Smooth muscle cell (in vitro differentiated cells): ENCODE data around the gene AOX1. TPM values are rescaled to one million over a fixed set of nuclear protein-coding genes. Genes with fewer than 3 reads are reported as not detected.
A peak's percentile ranks its signal among the peaks of the same experiment; 100 is the strongest.

Experiments used
- DNase-seq: peaks from one replicate; lab custom pipeline; 2025; ENCODE audit not compliant: unreplicated experiment; lab: John Stamatoyannopoulos, UW
- H2AFZ ChIP-seq: fragments of 200-600 bp; sonication (generic); 2 replicates; pipeline ENCODE4 v1.6.0; 2016; ENCODE audit warnings: antibody characterized with exemption, low read depth, mild to moderate bottlenecking
- H3F3A ChIP-seq: fragments of 200-600 bp; sonication (generic); 2 replicates; pipeline ENCODE4 v1.6.0; 2017; ENCODE audit warnings: antibody characterized with exemption, low read depth
- H3K27ac ChIP-seq: fragments of 200-600 bp; sonication (generic); 2 replicates; pipeline ENCODE4 v1.5.1; 2016; ENCODE audit warnings: low read depth, mild to moderate bottlenecking
- H3K27me3 ChIP-seq: fragments of 200-600 bp; sonication (generic); 2 replicates; pipeline ENCODE4 v1.6.1; 2016; ENCODE audit warnings: low read depth, mild to moderate bottlenecking
- H3K36me3 ChIP-seq: fragments of 200-600 bp; sonication (generic); 2 replicates; pipeline ENCODE4 v1.5.1; 2016; ENCODE audit warnings: low read depth
- H3K4me1 ChIP-seq: fragments of 200-600 bp; sonication (generic); 2 replicates; pipeline ENCODE4 v1.5.1; 2016; ENCODE audit warnings: low read depth
- H3K4me2 ChIP-seq: fragments of 200-600 bp; sonication (generic); 2 replicates; pipeline ENCODE4 v1.6.0; 2016; ENCODE audit warnings: mild to moderate bottlenecking
- H3K4me3 ChIP-seq: fragments of 200-600 bp; sonication (generic); 2 replicates; pipeline ENCODE4 v1.5.1; 2016; ENCODE audit warnings: mild to moderate bottlenecking
- H3K79me2 ChIP-seq: fragments of 200-600 bp; sonication (generic); 2 replicates; pipeline ENCODE4 v1.6.0; 2016; ENCODE audit warnings: low read depth, mild to moderate bottlenecking
- H3K9ac ChIP-seq: fragments of 200-600 bp; sonication (generic); 2 replicates; pipeline ENCODE4 v1.6.0; 2016; ENCODE audit warnings: low read depth
- H3K9me3 ChIP-seq: fragments of 200-600 bp; sonication (generic); replicated peaks from 2 replicates; pipeline ENCODE4 v1.5.1; 2016; ENCODE audit warnings: low read depth
- H4K20me1 ChIP-seq: fragments of 200-600 bp; sonication (generic); 2 replicates; pipeline ENCODE4 v1.6.0; 2016; ENCODE audit warnings: low read depth
- CTCF ChIP-seq: fragments of 200-600 bp; sonication (generic); IDR thresholded peaks from 2 replicates; pipeline ENCODE4 v1.5.1; 2017; ENCODE audit warnings: borderline replicate concordance, mild to moderate bottlenecking, antibody characterized with exemption; ENCODE audit not compliant: insufficient read depth, poor library complexity, severe bottlenecking
- WGBS: methylation state at CpG from one replicate; pipeline ENCODE4 v1.1.7; 2016; ENCODE audit warnings: low lambda C conversion rate; 5-methylcytosine and 5-hydroxymethylcytosine counted together
- polyA plus RNA-seq: library from polyadenylated mRNA; unstranded; fragments of >200 nt; fragmentation: Nextera tagmentation; extraction: Ambion mirVana; gene quantifications from 2 replicates; pipeline ENCODE4 v1.2.1, GENCODE V29; 2016
- total RNA-seq: library from RNA; depleted of rRNA; stranded (reverse); fragments of >200 nt; gene quantifications from 2 replicates; pipeline ENCODE4 v1.2.3, GENCODE V29; 2014

AOX1 gene
- total and polyA plus RNA-seq, 2 experiments from 2014 or later: 0.18 TPM; not detected in 1

- Histone ChIP-seq H3K27me3 (no peaks in the 10 kb centered on the region), H2AFZ (no peak overlapping the region), H3K79me2 (no peaks in the 10 kb centered on the region), H3K36me3 (no peaks in the 10 kb centered on the region), H3K9me3 (no peaks in the 10 kb centered on the region), H3K4me1 (peaks cover 5% of the 10 kb centered on the region), H3K4me2 (no peak overlapping the region), H4K20me1 (no peaks in the 10 kb centered on the region), H3K27ac (no peak overlapping the region), H3K4me3 (no peak overlapping the region), H3F3A (no peaks in the 10 kb centered on the region), H3K9ac (no peak overlapping the region)
- WGBS: 62% methylated on average over 3 of the region's 3 CpGs
- no peak for TF ChIP-seq CTCF
- DNase-seq: no peak
Measured at GRCh38 chr2:200584639-200585038, 1.2 kb upstream of the AOX1 start.

DNA sequence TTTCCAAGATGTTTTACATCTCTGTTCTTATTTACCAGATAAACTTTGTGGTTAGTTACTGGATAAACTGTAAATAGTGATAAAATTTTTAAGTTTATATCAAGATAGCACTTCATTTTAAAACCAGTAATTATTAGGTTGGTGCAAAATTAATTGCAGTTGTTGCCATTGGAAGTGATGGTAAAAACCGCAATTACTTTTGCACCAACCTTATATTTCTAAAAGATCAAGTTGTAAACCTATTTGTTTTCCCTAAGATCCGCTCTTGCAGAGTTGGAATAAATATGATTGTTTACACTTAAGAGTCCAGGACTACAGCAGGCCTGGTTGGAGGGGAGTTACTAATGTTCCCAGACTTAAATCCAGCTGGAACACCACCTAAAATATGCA, 479 bp upstream of the AOX1 start:
- TF ChIP-seq CTCF: no peak
- H3K27me3 ChIP-seq: peaks cover 5% of the 10 kb centered on the region
- H3K79me2 ChIP-seq: no peaks in the 10 kb centered on the region
- peak overlapping the region; percentile 75 for H2AFZ ChIP-seq
- H3K36me3 ChIP-seq: no peaks in the 10 kb centered on the region
- no peaks in the 10 kb centered on the region for H3F3A ChIP-seq
- DNase-seq: no peak
- peak overlapping the region; percentile 89 for H3K4me2 ChIP-seq
- peaks cover 5% of the 10 kb centered on the region for H3K4me1 ChIP-seq
- H3K9ac ChIP-seq: no peak overlapping the region
- H3K4me3 ChIP-seq: peak overlapping the region; percentile 53
- no peaks in the 10 kb centered on the region for H4K20me1 ChIP-seq
- 17% methylated on average over 2 of the region's 2 CpGs for WGBS
- no peaks in the 10 kb centered on the region for H3K9me3 ChIP-seq
- H3K27ac ChIP-seq: no peak overlapping the region

DNA sequence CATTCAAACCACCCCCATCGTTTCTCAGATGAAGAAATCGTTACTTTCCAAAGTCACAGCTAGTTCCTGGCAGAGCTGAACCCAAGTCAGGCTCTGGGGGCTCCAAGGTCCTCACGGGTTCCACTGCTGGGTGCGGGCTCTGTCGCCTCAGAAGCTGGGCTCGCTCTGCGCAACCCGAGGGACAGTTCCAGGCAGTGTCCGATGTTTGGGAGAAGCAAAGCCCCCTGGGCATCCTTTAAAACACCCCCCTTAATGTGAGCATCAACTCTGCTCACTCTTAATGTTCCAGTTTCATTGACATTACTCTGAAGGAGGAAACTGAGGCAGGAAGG, 796 bp downstream of the AOX1 start:
- WGBS: 49% methylated on average over 9 of the region's 9 CpGs
- Histone ChIP-seq H3K9ac (no peak overlapping the region), H3K4me1 (peaks cover 5% of the 10 kb centered on the region), H2AFZ (peak overlapping the region; percentile 75), H3K79me2 (no peaks in the 10 kb centered on the region), H3K36me3 (no peaks in the 10 kb centered on the region), H3F3A (no peaks in the 10 kb centered on the region), H3K27ac (no peak overlapping the region), H3K4me2 (peak overlapping the region; percentile 89), H4K20me1 (no peaks in the 10 kb centered on the region), H3K4me3 (peak overlapping the region; percentile 53), H3K27me3 (peaks cover 10% of the 10 kb centered on the region), H3K9me3 (no peaks in the 10 kb centered on the region)
- no peak for DNase-seq
- TF ChIP-seq CTCF: no peak

DNA sequence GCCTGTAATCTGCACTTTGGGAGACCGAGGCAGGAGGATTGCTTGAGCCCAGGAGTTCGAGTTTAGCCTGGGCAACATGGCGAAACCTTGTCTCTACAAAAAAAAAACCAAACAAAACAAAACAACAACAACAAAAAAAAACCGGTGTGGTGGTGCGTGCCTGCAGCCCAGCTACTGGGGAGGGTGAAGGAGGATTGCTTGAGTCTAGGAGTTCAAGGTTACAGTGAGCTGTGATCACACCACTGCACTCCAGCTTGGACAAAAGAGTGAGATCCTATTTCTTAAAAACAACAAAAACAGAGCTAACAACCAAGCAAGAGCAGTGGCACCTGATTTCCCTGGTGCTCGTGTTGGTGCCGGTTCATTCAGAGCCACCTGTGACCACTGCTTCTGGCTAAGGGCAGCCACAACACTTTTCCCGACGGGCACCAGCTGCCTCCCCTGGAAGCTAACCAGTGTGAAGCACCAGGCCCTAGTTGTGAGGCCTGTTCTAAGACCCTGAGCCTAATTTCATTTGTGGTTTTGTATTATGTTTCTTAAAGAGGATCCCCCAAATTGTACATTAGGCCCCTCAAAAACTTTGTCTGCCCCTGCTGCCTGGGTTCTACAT, 1.3 kb downstream of the AOX1 start:
- TF ChIP-seq CTCF: no peak
- Histone ChIP-seq H3K27ac (no peak overlapping the region), H3K79me2 (no peaks in the 10 kb centered on the region), H2AFZ (no peak overlapping the region), H3K9ac (no peak overlapping the region), H3K27me3 (peaks cover 10% of the 10 kb centered on the region), H3K4me2 (no peak overlapping the region), H3F3A (no peaks in the 10 kb centered on the region), H3K36me3 (no peaks in the 10 kb centered on the region), H4K20me1 (no peaks in the 10 kb centered on the region), H3K4me3 (no peak overlapping the region), H3K9me3 (no peaks in the 10 kb centered on the region), H3K4me1 (peaks cover 5% of the 10 kb centered on the region)
- DNase-seq: no peak
- WGBS: 90% methylated on average over 9 of the region's 9 CpGs
